ENCODE data around the gene GPC6.
"Not testable (repeated sequence)": the region's sequence is repeated elsewhere in the genome, so short reads cannot be mapped to it uniquely, and the experiment has no call there.

- not testable (repeated sequence) for TF ChIP-seq CTCF (conservative IDR thresholded peaks at IDR 0.05); EZH2 (IDR thresholded peaks at IDR 0.05; ENCODE audit: low read depth)
Measured at GRCh38 chr13:94343687-94344086, 1117.1 kb downstream of the GPC6 start.
